Measurements from ENCODE around the gene SLFN12L.
"Not testable (repeated sequence)": the region's sequence is repeated elsewhere in the genome, so short reads cannot be mapped to it uniquely, and the experiment has no call there.

The SLFN12L gene

GRCh38 chr17:35510052-35510451 is 27.4 kb downstream of the SLFN12L start:
- H3K36me3 ChIP-seq (ENCODE audit: insufficient read depth, low read length) = no peaks in the 10 kb centered on the region
- no peak overlapping the region for H3K4me3 ChIP-seq (ENCODE audit: low read length)
- no peaks in the 10 kb centered on the region for H3K9me3 ChIP-seq (ENCODE audit: low read length)
- no peaks in the 10 kb centered on the region for H3K4me1 ChIP-seq (ENCODE audit: insufficient read depth, low read length)
- H2AFZ ChIP-seq (ENCODE audit: low read depth, low read length) = no peak overlapping the region
- peaks cover 2% of the 10 kb centered on the region for H3K27me3 ChIP-seq (ENCODE audit: insufficient read depth, low read length)

- not testable (repeated sequence) for H3K4me1 ChIP-seq (ENCODE audit: insufficient read depth, low read length); H2AFZ ChIP-seq (ENCODE audit: low read depth, low read length); H3K9me3 ChIP-seq (ENCODE audit: low read length)
Measured at GRCh38 chr17:35507714-35508113, 29.8 kb downstream of the SLFN12L start.

GRCh38 chr17:35499548-35499947 is 37.9 kb downstream of the SLFN12L start:
- Histone ChIP-seq H2AFZ (ENCODE audit: low read depth, low read length) (no peak overlapping the region), H3K4me1 (ENCODE audit: insufficient read depth, low read length) (no peaks in the 10 kb centered on the region), H3K36me3 (ENCODE audit: insufficient read depth, low read length) (no peaks in the 10 kb centered on the region), H3K4me3 (ENCODE audit: low read length) (no peak overlapping the region), H3K27me3 (ENCODE audit: insufficient read depth, low read length) (peaks cover 58% of the 10 kb centered on the region), H3K9me3 (ENCODE audit: low read length) (peaks cover 4% of the 10 kb centered on the region)

More at GRCh38 chr17:35507714-35508113, 29.8 kb downstream of the SLFN12L start:
- not testable (repeated sequence) for H3K27me3 ChIP-seq (ENCODE audit: insufficient read depth, low read length); H3K4me3 ChIP-seq (ENCODE audit: low read length); H3K36me3 ChIP-seq (ENCODE audit: insufficient read depth, low read length)

- Histone ChIP-seq H3K4me1 (ENCODE audit: insufficient read depth, low read length) (no peaks in the 10 kb centered on the region), H3K36me3 (ENCODE audit: insufficient read depth, low read length) (no peaks in the 10 kb centered on the region), H3K27me3 (ENCODE audit: insufficient read depth, low read length) (peaks cover 61% of the 10 kb centered on the region), H2AFZ (ENCODE audit: low read depth, low read length) (no peak overlapping the region), H3K9me3 (ENCODE audit: low read length) (peaks cover 4% of the 10 kb centered on the region), H3K4me3 (ENCODE audit: low read length) (no peak overlapping the region)
Measured at GRCh38 chr17:35498448-35499178, 38.9 kb downstream of the SLFN12L start.

DNA sequence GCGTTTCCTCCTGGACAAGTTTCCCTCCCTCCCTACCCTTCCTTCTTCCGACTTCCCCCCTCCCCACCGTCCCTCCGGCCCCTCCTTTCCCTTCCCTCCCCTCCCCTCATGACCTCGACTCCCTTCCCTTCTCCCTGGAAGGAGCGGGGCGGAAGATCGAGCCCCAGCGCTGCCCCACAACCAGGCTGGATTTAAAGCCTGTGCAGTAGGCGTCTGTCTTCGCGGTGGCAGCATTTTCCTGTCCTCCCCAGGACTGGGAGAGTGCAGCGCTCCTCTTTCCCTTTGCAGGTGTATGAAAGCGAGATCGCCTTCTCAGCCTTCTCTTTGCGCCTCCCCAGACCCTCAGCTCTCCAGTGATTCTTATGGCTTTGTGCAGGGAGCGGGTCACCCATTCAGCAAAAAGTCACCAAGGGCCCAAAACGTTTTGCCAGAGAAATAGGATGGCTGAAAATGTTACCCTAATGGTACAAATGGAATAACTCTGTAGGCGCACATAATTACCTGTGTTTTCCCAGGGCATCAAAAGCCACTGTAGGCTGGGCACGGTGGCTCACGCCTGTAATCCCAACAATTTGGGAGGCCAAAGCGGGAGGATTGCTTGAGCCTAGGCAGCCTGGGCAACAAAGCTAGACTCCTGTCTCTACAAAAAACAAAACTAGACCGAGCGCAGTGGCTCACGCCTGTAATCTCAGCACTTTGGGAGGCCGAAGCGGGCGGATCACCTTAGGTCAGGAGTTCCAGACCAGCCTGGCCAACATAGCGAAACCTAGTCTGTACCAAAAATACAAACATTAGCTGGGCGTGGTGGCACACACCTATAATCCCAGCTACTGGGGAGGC is 40.8 kb downstream of the SLFN12L start:
- Histone ChIP-seq H3K27me3 (ENCODE audit: insufficient read depth, low read length) (peaks cover 77% of the 10 kb centered on the region), H2AFZ (ENCODE audit: low read depth, low read length) (no peak overlapping the region), H3K4me1 (ENCODE audit: insufficient read depth, low read length) (no peaks in the 10 kb centered on the region), H3K9me3 (ENCODE audit: low read length) (peaks cover 4% of the 10 kb centered on the region), H3K36me3 (ENCODE audit: insufficient read depth, low read length) (no peaks in the 10 kb centered on the region), H3K4me3 (ENCODE audit: low read length) (no peak overlapping the region)

DNA sequence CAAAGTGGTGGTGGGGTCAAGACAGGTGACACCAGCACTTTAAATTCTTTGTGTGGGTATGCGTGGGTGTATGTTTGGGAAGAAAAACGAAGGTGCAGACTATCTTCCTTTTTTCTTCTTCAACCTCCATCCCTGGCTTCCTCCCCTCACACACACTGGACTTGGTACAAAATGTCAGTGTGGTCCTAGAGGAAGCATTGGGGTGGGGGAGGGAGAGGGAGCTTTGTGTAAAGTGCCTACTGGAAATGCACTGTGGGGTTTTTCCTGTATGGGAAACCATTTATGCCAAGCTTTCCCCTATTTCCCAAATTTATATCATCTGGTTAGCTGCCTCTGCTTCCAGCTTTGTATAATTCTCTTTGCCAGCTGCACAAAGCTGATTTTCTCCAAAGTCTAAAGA is 44.4 kb downstream of the SLFN12L start:
- no peak overlapping the region for H3K4me3 ChIP-seq (ENCODE audit: low read length)
- H3K27me3 ChIP-seq (ENCODE audit: insufficient read depth, low read length) = peaks cover 80% of the 10 kb centered on the region
- no peak overlapping the region for H2AFZ ChIP-seq (ENCODE audit: low read depth, low read length)
- H3K4me1 ChIP-seq (ENCODE audit: insufficient read depth, low read length) = no peaks in the 10 kb centered on the region
- no peaks in the 10 kb centered on the region for H3K36me3 ChIP-seq (ENCODE audit: insufficient read depth, low read length)
- peaks cover 10% of the 10 kb centered on the region for H3K9me3 ChIP-seq (ENCODE audit: low read length)

- Histone ChIP-seq H3K36me3 (ENCODE audit: insufficient read depth, low read length) (no peaks in the 10 kb centered on the region), H2AFZ (ENCODE audit: low read depth, low read length) (no peak overlapping the region), H3K4me3 (ENCODE audit: low read length) (no peak overlapping the region), H3K4me1 (ENCODE audit: insufficient read depth, low read length) (no peaks in the 10 kb centered on the region), H3K9me3 (ENCODE audit: low read length) (peaks cover 10% of the 10 kb centered on the region), H3K27me3 (ENCODE audit: insufficient read depth, low read length) (peaks cover 80% of the 10 kb centered on the region)
Measured at GRCh38 chr17:35491417-35491816, 46.1 kb downstream of the SLFN12L start.

DNA sequence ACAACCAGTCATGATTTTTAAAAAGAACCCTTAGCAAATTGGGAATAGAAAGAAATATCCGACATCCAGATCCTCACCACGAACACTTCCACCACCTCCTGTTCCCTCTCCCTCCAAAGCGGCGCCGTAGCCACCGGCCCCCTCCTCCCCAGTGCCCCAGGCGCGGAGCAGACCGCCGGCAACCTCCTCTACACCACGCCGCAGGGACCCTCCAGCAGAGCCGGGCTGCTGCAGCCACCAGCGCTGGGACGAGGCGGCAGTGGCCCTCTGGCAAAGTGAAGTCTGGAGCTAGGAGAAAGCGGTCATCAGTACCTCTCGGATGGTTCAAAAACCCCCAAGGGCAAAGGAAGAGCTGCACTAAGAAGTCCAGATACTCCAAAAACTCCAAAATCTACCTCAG is 47.5 kb downstream of the SLFN12L start:
- H3K27me3 ChIP-seq (ENCODE audit: insufficient read depth, low read length) = peaks cover 74% of the 10 kb centered on the region

DNA sequence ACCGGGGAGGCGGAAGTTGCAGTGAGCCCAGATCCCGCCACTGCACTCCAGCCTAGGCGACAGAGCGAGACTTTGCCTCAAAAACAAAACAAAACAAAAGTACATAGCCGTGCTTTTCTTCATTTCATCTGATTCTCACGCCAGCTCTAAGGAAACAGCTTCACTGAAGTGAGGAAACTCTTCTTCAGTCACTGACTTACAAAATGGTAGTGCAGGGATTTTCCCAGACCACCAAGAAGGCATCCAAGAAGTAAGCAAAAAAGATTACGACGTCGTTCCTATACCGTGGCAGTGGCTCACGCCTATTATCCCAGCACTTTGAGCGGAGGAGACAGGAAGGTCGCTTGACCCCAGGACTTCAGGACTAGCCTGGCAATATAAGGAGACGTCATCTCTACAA is 48.5 kb downstream of the SLFN12L start:
- no peaks in the 10 kb centered on the region for H3K4me1 ChIP-seq (ENCODE audit: insufficient read depth, low read length)
- H2AFZ ChIP-seq (ENCODE audit: low read depth, low read length) = no peak overlapping the region
- H3K27me3 ChIP-seq (ENCODE audit: insufficient read depth, low read length) = peaks cover 70% of the 10 kb centered on the region
- H3K9me3 ChIP-seq (ENCODE audit: low read length) = peaks cover 10% of the 10 kb centered on the region
- no peaks in the 10 kb centered on the region for H3K36me3 ChIP-seq (ENCODE audit: insufficient read depth, low read length)
- H3K4me3 ChIP-seq (ENCODE audit: low read length) = no peak overlapping the region

More for the DNA sequence above, 47.5 kb downstream of the SLFN12L start:
- Histone ChIP-seq H3K9me3 (ENCODE audit: low read length) (peaks cover 10% of the 10 kb centered on the region), H3K4me1 (ENCODE audit: insufficient read depth, low read length) (no peaks in the 10 kb centered on the region), H2AFZ (ENCODE audit: low read depth, low read length) (no peak overlapping the region), H3K4me3 (ENCODE audit: low read length) (no peak overlapping the region), H3K36me3 (ENCODE audit: insufficient read depth, low read length) (no peaks in the 10 kb centered on the region)

GRCh38 chr17:35486920-35487732 is 50.4 kb downstream of the SLFN12L start:
- H2AFZ ChIP-seq (ENCODE audit: low read depth, low read length) = no peak overlapping the region
- no peaks in the 10 kb centered on the region for H3K36me3 ChIP-seq (ENCODE audit: insufficient read depth, low read length)
- no peak overlapping the region for H3K4me3 ChIP-seq (ENCODE audit: low read length)
- H3K9me3 ChIP-seq (ENCODE audit: low read length) = peaks cover 15% of the 10 kb centered on the region
- H3K4me1 ChIP-seq (ENCODE audit: insufficient read depth, low read length) = no peaks in the 10 kb centered on the region
- H3K27me3 ChIP-seq (ENCODE audit: insufficient read depth, low read length) = peaks cover 56% of the 10 kb centered on the region

- H3K27me3 ChIP-seq (ENCODE audit: insufficient read depth, low read length) = peaks cover 10% of the 10 kb centered on the region
- peaks cover 4% of the 10 kb centered on the region for H3K9me3 ChIP-seq (ENCODE audit: low read length)
- H3K4me3 ChIP-seq (ENCODE audit: low read length) = no peak overlapping the region
- no peak overlapping the region for H2AFZ ChIP-seq (ENCODE audit: low read depth, low read length)
- no peaks in the 10 kb centered on the region for H3K36me3 ChIP-seq (ENCODE audit: insufficient read depth, low read length)
- H3K4me1 ChIP-seq (ENCODE audit: insufficient read depth, low read length) = no peaks in the 10 kb centered on the region
Measured at GRCh38 chr17:35479271-35479670, 58.2 kb downstream of the SLFN12L start.

GRCh38 chr17:35477248-35477647 is 60.2 kb downstream of the SLFN12L start:
- no peak overlapping the region for H2AFZ ChIP-seq (ENCODE audit: low read depth, low read length)
- H3K36me3 ChIP-seq (ENCODE audit: insufficient read depth, low read length) = no peaks in the 10 kb centered on the region

More at GRCh38 chr17:35477248-35477647, 60.2 kb downstream of the SLFN12L start:
- Histone ChIP-seq H3K4me1 (ENCODE audit: insufficient read depth, low read length) (no peaks in the 10 kb centered on the region), H3K4me3 (ENCODE audit: low read length) (no peak overlapping the region), H3K9me3 (ENCODE audit: low read length) (no peaks in the 10 kb centered on the region), H3K27me3 (ENCODE audit: insufficient read depth, low read length) (peaks cover 10% of the 10 kb centered on the region)
